Measurements from ENCODE around the gene OR10G7.

OR10G7 gene

GRCh38 chr11:124082371-124082770, 41.2 kb upstream of the OR10G7 start:
- Histone ChIP-seq H3K9ac (ENCODE audit: low read depth, low read length, poor library complexity, severe bottlenecking) (no peak overlapping the region), H2AFZ (ENCODE audit: low read length) (no peak overlapping the region), H3K79me2 (ENCODE audit: insufficient read depth, low read length) (no peaks in the 10 kb centered on the region), H3K4me3 (ENCODE audit: low read length, poor library complexity, severe bottlenecking) (no peak overlapping the region), H3K4me2 (ENCODE audit: low read depth, low read length, poor library complexity, severe bottlenecking) (no peak overlapping the region), H4K20me1 (ENCODE audit: insufficient read depth, low read length, poor library complexity, severe bottlenecking) (no peaks in the 10 kb centered on the region), H3K9me3 (ENCODE audit: insufficient read depth, low read depth, low read length) (no peaks in the 10 kb centered on the region), H3F3A (ENCODE audit: low read depth) (no peaks in the 10 kb centered on the region), H3K36me3 (ENCODE audit: insufficient read depth, low read length) (no peaks in the 10 kb centered on the region), H3K27me3 (ENCODE audit: insufficient read depth, low read length, poor library complexity, severe bottlenecking) (no peaks in the 10 kb centered on the region), H3K4me1 (ENCODE audit: insufficient read depth, low read length, poor library complexity, severe bottlenecking) (no peaks in the 10 kb centered on the region), H3K9me2 (replicated peaks; ENCODE audit: low read depth, low read length) (no peaks in the 10 kb centered on the region)
- no peak for TF ChIP-seq CTCF (conservative IDR thresholded peaks at IDR 0.05; ENCODE audit: low read length)
- TF ChIP-seq EZH2phosphoT487 (IDR thresholded peaks at IDR 0.05; ENCODE audit: borderline replicate concordance) = no peak

DNA sequence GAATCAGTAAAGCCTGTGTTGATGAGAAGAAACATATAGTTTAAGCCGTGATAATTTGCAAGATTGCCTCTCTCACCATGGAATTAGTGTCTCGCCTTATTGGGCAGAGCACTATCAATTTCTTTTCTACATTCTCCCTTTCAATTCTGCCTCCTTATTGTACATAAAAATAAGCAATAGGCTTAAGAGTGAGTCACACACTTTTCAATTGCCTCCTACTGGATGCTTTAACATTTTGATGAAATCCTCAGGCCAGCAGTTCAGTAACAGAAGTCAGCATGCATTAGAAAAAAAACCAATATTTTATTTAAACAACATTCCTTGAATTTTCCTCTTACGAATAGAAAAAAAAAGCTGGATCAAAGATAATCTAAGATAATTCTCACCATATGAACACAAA, 40.4 kb upstream of the OR10G7 start:
- Histone ChIP-seq H4K20me1 (ENCODE audit: insufficient read depth, low read length, poor library complexity, severe bottlenecking) (no peaks in the 10 kb centered on the region), H3K4me3 (ENCODE audit: low read length, poor library complexity, severe bottlenecking) (no peak overlapping the region), H3K9me3 (ENCODE audit: insufficient read depth, low read depth, low read length) (no peaks in the 10 kb centered on the region), H3K4me1 (ENCODE audit: insufficient read depth, low read length, poor library complexity, severe bottlenecking) (no peaks in the 10 kb centered on the region), H3K27me3 (ENCODE audit: insufficient read depth, low read length, poor library complexity, severe bottlenecking) (no peaks in the 10 kb centered on the region), H3K9me2 (replicated peaks; ENCODE audit: low read depth, low read length) (no peaks in the 10 kb centered on the region), H3K9ac (ENCODE audit: low read depth, low read length, poor library complexity, severe bottlenecking) (no peak overlapping the region), H3K36me3 (ENCODE audit: insufficient read depth, low read length) (no peaks in the 10 kb centered on the region), H3F3A (ENCODE audit: low read depth) (no peaks in the 10 kb centered on the region), H3K79me2 (ENCODE audit: insufficient read depth, low read length) (no peaks in the 10 kb centered on the region), H2AFZ (ENCODE audit: low read length) (no peak overlapping the region), H3K4me2 (ENCODE audit: low read depth, low read length, poor library complexity, severe bottlenecking) (no peak overlapping the region)
- no peak for TF ChIP-seq CTCF (conservative IDR thresholded peaks at IDR 0.05; ENCODE audit: low read length)
- no peak for TF ChIP-seq EZH2phosphoT487 (IDR thresholded peaks at IDR 0.05; ENCODE audit: borderline replicate concordance)

- TF ChIP-seq CTCF (conservative IDR thresholded peaks at IDR 0.05; ENCODE audit: low read length) = no peak
- Histone ChIP-seq H3K9me3 (ENCODE audit: insufficient read depth, low read depth, low read length) (no peaks in the 10 kb centered on the region), H3K9ac (ENCODE audit: low read depth, low read length, poor library complexity, severe bottlenecking) (no peak overlapping the region), H3K27me3 (ENCODE audit: insufficient read depth, low read length, poor library complexity, severe bottlenecking) (no peaks in the 10 kb centered on the region), H3K36me3 (ENCODE audit: insufficient read depth, low read length) (no peaks in the 10 kb centered on the region), H3K4me3 (ENCODE audit: low read length, poor library complexity, severe bottlenecking) (no peak overlapping the region), H3K4me1 (ENCODE audit: insufficient read depth, low read length, poor library complexity, severe bottlenecking) (no peaks in the 10 kb centered on the region), H3K9me2 (replicated peaks; ENCODE audit: low read depth, low read length) (no peaks in the 10 kb centered on the region), H4K20me1 (ENCODE audit: insufficient read depth, low read length, poor library complexity, severe bottlenecking) (no peaks in the 10 kb centered on the region), H3K4me2 (ENCODE audit: low read depth, low read length, poor library complexity, severe bottlenecking) (no peak overlapping the region), H3F3A (ENCODE audit: low read depth) (no peaks in the 10 kb centered on the region), H2AFZ (ENCODE audit: low read length) (no peak overlapping the region), H3K79me2 (ENCODE audit: insufficient read depth, low read length) (no peaks in the 10 kb centered on the region)
These were observed 39.3 kb upstream of the OR10G7 start for GRCh38 chr11:124080327-124081001.

Data from Loucy (cell line).